OCI-LY7 (cell line): ENCODE data around the gene IL4I1.

Experiments
- CTCF ChIP-seq: fragments of 200-600 bp; sonication (generic); conservative IDR thresholded peaks from 2 replicates; pipeline ENCODE4 v1.5.1; 2014; ENCODE audit warnings: mild to moderate bottlenecking, antibody characterized with exemption, low read length, moderate library complexity, mixed read lengths
- EZH2phosphoT487 ChIP-seq: fragments of 200-600 bp; sonication (generic); IDR thresholded peaks from 2 replicates; pipeline ENCODE4 v1.6.1; 2018; ENCODE audit warnings: low read depth, borderline replicate concordance, mild to moderate bottlenecking, mixed run types, antibody characterized with exemption, low read length, moderate library complexity, mixed read lengths

- TF ChIP-seq CTCF (no peak), EZH2phosphoT487 (no peak)
Observed at GRCh38 chr19:49861107-49861506, 35.6 kb downstream of the IL4I1 start.
